ENCODE results near the gene VAMP8. TPM values are rescaled to one million over a fixed set of nuclear protein-coding genes. Genes with fewer than 3 reads are reported as not detected.
A peak's percentile ranks its signal among the peaks of the same experiment; 100 is the strongest.
"Not testable (repeated sequence)": the region's sequence is repeated elsewhere in the genome, so short reads cannot be mapped to it uniquely, and the experiment has no call there.

Gene VAMP8
- total RNA-seq, 1 experiment from 2014 or later, result 33.0 TPM

DNA sequence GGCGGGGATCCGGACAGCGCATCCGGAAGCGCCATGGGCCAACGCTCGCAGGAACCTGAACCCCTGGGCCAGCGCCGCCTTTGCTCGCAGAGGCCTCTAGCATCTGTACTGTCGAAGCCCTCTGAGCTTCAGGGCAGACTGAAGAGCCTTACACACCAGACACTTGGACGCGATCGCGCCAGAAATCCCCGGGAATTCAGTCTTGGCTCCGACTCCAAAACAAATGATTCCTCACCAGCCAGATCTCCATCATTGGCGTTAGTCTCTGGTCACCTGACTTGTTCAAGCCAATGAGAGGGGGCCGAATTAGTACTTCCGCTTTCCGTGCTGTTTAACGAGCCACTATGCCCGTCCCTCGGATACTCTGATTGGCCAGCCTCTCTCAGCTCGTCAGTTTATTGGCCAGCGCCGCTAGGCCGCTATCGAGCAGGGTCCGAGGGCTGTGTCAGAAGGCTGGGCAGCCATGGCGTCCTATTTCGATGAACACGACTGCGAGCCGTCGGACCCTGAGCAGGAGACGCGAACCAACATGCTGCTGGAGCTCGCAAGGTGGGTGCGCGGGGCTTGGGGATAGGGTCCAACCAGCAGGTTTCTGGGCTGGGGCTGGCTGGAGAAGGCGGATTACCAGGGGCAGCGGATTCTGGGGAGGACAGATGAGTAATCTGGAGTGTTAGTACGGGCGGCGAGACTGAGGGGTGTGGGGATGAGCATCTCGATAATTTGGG lies 18.1 kb downstream of the VAMP8 start, which contains the start of gene RNF181:
Gene RNF181, plus strand, starts transcription at position 445 of the 725 bp plus-strand sequence. Its CDS starts 19 bp downstream, at position 464.
- peak; percentile 98 for DNase-seq
- H3K27me3 ChIP-seq (ENCODE audit: control insufficient read depth, insufficient read depth, low read length), result no peaks in the 10 kb centered on the region
- H3K4me3 ChIP-seq (ENCODE audit: insufficient read depth, low read depth, low read length), result peak within 1 kb of the TSS; percentile 87
- peaks cover 7% of the 10 kb centered on the region for H3K36me3 ChIP-seq (replicated peaks; ENCODE audit: control insufficient read depth, insufficient read depth, low read length)

DNA sequence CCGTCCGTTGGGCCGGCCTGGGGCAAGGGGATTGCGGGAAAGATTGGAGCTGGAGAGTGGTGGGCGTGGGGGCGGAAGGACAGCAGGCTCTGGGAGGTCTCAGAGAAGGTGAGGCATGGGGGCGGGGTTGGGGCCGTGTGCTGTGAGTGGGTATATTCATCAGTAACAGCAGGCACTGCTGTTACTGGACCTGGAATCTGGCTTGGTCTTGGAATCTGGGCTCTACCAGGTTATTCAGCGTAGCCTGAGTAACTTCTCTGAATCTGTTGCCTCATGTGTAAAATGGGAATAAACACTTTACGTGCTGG lies 18.6 kb downstream of the VAMP8 start:
- Histone ChIP-seq H3K4me3 (ENCODE audit: insufficient read depth, low read depth, low read length) (peak overlapping the region; percentile 87), H3K27me3 (ENCODE audit: control insufficient read depth, insufficient read depth, low read length) (no peaks in the 10 kb centered on the region), H3K36me3 (replicated peaks; ENCODE audit: control insufficient read depth, insufficient read depth, low read length) (peaks cover 7% of the 10 kb centered on the region)
- DNase-seq, result peak; percentile 79

DNA sequence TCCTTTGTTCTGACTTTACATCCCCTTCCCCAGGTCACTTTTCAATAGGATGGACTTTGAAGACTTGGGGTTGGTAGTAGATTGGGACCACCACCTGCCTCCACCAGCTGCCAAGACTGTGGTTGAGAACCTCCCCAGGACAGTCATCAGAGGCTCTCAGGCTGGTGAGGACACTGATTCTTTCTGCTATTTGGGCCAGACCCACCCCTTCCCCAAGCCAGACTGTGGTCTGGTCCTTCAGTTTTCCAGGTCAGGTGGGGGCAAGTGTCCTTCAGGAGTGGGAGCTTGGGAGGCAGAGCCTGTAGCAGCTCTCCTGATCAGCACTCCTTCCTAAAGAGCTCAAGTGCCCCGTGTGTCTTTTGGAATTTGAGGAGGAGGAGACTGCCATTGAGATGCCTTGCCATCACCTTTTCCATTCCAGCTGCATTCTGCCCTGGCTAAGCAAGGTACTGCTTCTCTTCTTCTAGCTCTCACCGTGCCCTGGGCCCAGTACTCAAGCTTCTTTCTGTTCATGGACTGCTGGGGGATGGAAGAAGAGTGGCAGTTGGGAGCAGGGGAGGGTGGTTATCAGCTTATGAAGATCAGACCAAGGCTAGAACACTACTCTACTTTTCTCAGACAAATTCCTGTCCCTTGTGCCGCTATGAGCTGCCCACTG lies 19.2 kb downstream of the VAMP8 start:
- H3K36me3 ChIP-seq (replicated peaks; ENCODE audit: control insufficient read depth, insufficient read depth, low read length), result peaks cover 7% of the 10 kb centered on the region
- no peaks in the 10 kb centered on the region for H3K27me3 ChIP-seq (ENCODE audit: control insufficient read depth, insufficient read depth, low read length)
- no peak overlapping the region; the same call in 1 of the 2 replicates for H3K4me3 ChIP-seq (ENCODE audit: insufficient read depth, low read depth, low read length)
- no peak for DNase-seq

DNA sequence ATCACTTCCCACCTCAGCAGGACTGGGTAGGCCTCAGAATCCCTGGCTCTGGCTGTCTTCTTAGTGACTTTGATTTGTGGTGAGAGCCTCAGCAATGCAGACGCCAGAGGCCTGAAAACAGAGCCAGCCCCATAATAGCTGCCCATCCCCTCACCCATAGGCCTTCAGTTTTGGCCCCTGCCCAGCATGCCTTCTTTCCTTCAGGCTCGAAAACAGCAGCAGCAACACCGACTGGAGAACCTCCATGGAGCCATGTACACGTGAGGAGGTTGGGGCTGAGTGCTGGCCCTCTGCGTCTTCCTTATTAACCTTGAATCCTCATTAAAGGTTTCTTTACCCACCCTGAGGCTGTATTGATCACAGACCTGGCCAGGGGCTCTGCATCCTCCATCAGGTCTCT lies 19.9 kb downstream of the VAMP8 start:
- peaks cover 7% of the 10 kb centered on the region for H3K36me3 ChIP-seq (replicated peaks; ENCODE audit: control insufficient read depth, insufficient read depth, low read length)
- no peak overlapping the region for H3K4me3 ChIP-seq (ENCODE audit: insufficient read depth, low read depth, low read length)
- no peak for DNase-seq
- H3K27me3 ChIP-seq (ENCODE audit: control insufficient read depth, insufficient read depth, low read length), result no peaks in the 10 kb centered on the region

- Histone ChIP-seq H3K4me3 (ENCODE audit: insufficient read depth, low read depth, low read length) (no peak overlapping the region), H3K36me3 (replicated peaks; ENCODE audit: control insufficient read depth, insufficient read depth, low read length) (peaks cover 7% of the 10 kb centered on the region), H3K27me3 (ENCODE audit: control insufficient read depth, insufficient read depth, low read length) (no peaks in the 10 kb centered on the region)
- peak; percentile 19 for DNase-seq
Measured at GRCh38 chr2:85598594-85599340, 21.4 kb downstream of the VAMP8 start.

GRCh38 chr2:85599468-85600234 lies 22.3 kb downstream of the VAMP8 start:
- no peaks in the 10 kb centered on the region for H3K27me3 ChIP-seq (ENCODE audit: control insufficient read depth, insufficient read depth, low read length)
- no peak overlapping the region for H3K4me3 ChIP-seq (ENCODE audit: insufficient read depth, low read depth, low read length)
- peaks cover 7% of the 10 kb centered on the region for H3K36me3 ChIP-seq (replicated peaks; ENCODE audit: control insufficient read depth, insufficient read depth, low read length)
- DNase-seq, result peak; percentile 20

GRCh38 chr2:85600235-85600575 lies 22.8 kb downstream of the VAMP8 start:
- Histone ChIP-seq H3K4me3 (ENCODE audit: insufficient read depth, low read depth, low read length) (no peak overlapping the region), H3K27me3 (ENCODE audit: control insufficient read depth, insufficient read depth, low read length) (no peaks in the 10 kb centered on the region), H3K36me3 (replicated peaks; ENCODE audit: control insufficient read depth, insufficient read depth, low read length) (peaks cover 7% of the 10 kb centered on the region)
- peak; percentile 19 for DNase-seq

DNA sequence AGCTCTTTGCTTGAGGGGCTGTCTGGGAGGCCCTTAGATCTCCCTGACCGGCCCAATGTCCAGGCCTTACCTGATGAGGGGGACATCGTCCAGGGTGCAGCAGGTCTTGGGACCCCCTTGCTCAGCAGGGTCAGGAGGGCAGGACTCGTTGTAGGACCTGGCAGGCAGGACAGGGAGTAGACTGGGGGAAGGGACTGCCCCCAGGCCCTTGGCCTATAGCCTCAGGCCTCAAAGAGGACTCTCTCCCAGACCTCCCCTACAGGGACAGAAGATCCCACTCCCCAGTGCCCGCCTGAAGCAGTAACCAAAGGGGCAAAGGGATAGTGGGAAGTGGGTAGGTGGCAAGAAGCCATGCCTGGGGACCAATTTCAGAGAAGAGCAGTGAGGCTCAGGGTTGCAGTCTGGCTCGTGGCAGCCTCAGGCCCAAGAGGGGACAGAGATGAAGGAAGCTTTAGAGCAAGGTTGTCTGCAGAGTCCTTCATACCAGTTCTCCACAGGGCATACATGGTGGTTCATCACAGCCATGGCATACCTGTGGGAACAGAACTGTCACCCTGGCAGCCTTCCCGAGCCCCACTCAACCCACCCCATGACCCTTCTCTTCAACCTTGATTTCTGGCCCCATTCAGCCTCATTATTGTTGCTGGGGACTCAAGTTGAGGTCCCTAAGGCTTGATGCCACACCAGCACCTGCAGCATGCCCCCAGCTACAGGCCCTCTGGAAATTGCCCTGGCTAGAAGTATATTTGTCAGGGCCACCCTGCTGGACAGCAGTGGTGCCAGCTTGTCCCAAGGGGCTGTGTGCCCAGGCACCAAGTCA lies 23.8 kb downstream of the VAMP8 start:
- H3K27me3 ChIP-seq (ENCODE audit: control insufficient read depth, insufficient read depth, low read length), result no peaks in the 10 kb centered on the region
- peak; percentile 17 for DNase-seq
- no peak overlapping the region; the same call in 1 of the 2 replicates for H3K4me3 ChIP-seq (ENCODE audit: insufficient read depth, low read depth, low read length)

GRCh38 chr2:85601771-85602475 lies 24.5 kb downstream of the VAMP8 start:
- Histone ChIP-seq H3K36me3 (replicated peaks; ENCODE audit: control insufficient read depth, insufficient read depth, low read length) (peaks cover 4% of the 10 kb centered on the region), H3K4me3 (ENCODE audit: insufficient read depth, low read depth, low read length) (peak overlapping the region; percentile 94), H3K27me3 (ENCODE audit: control insufficient read depth, insufficient read depth, low read length) (no peaks in the 10 kb centered on the region)
- peak; percentile 91 for DNase-seq

More for the DNA sequence above, 23.8 kb downstream of the VAMP8 start:
- peaks cover 7% of the 10 kb centered on the region for H3K36me3 ChIP-seq (replicated peaks; ENCODE audit: control insufficient read depth, insufficient read depth, low read length)

GRCh38 chr2:85602476-85603234 lies 25.3 kb downstream of the VAMP8 start, which contains the start of gene TMEM150A:
Gene TMEM150A, minus strand, starts transcription at chr2:85602698. Its CDS starts 750 bp downstream, at chr2:85601948.
- H3K27me3 ChIP-seq (ENCODE audit: control insufficient read depth, insufficient read depth, low read length), result no peaks in the 10 kb centered on the region
- H3K4me3 ChIP-seq (ENCODE audit: insufficient read depth, low read depth, low read length), result peak within 1 kb of the TSS; percentile 94
- H3K36me3 ChIP-seq (replicated peaks; ENCODE audit: control insufficient read depth, insufficient read depth, low read length), result peaks cover under 1% of the 10 kb centered on the region
- peak; percentile 97 for DNase-seq

DNA sequence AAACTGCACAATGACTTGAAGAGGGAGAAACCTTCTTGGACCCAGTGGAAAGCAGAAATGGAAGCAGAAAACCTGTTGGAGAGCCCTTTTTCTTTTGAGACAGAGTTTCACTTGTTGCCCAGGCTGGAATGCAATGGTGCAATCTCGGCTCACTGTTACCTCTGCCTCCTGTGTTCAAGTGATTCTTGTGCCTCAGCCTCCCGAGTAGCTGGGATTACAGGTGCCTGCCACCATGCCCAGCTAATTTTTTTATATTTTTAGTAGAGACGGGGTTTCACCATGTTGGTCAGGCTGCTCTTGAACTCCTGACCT lies 26.7 kb downstream of the VAMP8 start:
- not testable (repeated sequence) for H3K4me3 ChIP-seq (ENCODE audit: insufficient read depth, low read depth, low read length); H3K27me3 ChIP-seq (ENCODE audit: control insufficient read depth, insufficient read depth, low read length); H3K36me3 ChIP-seq (replicated peaks; ENCODE audit: control insufficient read depth, insufficient read depth, low read length); DNase-seq

DNA sequence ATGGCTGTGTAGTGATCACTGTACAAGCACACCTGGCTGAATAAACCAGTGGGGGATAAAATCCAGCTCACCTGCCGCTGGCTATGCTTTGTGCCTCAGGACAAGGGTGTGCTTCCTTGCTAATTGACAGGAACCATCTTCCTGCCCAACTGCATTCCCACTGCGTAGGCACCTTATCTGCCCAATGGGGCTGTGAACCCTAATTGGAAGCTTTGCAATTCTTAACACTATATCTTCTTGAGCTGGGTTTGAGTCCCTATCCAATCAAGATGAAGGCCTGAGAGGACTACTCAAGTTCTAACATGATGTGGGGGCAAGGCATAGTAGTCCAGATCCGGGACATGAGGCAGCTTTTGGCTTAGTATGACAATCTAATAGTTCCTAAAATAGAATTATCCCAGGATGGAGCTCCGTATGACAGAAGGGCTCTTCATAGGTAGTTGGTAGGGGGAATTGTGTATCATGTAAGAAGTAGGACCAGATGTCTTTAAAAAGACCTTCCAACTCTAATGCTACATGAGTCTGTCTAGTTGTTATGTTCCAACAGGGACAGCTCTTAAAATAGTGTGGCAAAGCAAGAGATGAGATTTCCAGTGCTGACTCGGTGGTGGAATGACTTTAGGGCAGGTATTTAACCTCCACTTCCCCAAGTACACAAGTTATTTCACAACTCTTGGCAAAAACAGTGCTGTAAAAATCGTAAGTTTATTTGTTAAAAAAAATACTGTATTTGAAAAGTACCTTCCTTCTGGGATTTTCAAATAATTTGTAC lies 27.4 kb downstream of the VAMP8 start:
- H3K36me3 ChIP-seq (replicated peaks; ENCODE audit: control insufficient read depth, insufficient read depth, low read length), result peaks cover 7% of the 10 kb centered on the region
- peak; percentile 30 for DNase-seq
- H3K27me3 ChIP-seq (ENCODE audit: control insufficient read depth, insufficient read depth, low read length), result no peaks in the 10 kb centered on the region
- no peak overlapping the region for H3K4me3 ChIP-seq (ENCODE audit: insufficient read depth, low read depth, low read length)
